Hepatocyte (in vitro differentiated cells): Measurements from ENCODE around the gene GABBR2. TPM values are rescaled to one million over a fixed set of nuclear protein-coding genes. Genes with fewer than 3 reads are reported as not detected.

Source experiments
- DNase-seq: peaks from one replicate; pipeline ENCODE4 v3.0.0-alpha.2; 2016; ENCODE audit warnings: low spot score
- H2AFZ ChIP-seq: fragments of 200-600 bp; sonication (generic); 2 replicates; pipeline ENCODE4 v1.6.0; 2016; ENCODE audit warnings: antibody characterized with exemption, mild to moderate bottlenecking
- H3K27ac ChIP-seq: fragments of 200-600 bp; sonication (generic); 2 replicates; pipeline ENCODE4 v1.5.1; 2016; ENCODE audit warnings: mild to moderate bottlenecking
- H3K27me3 ChIP-seq: fragments of 200-600 bp; sonication (generic); 2 replicates; pipeline ENCODE4 v1.6.1; 2016
- H3K36me3 ChIP-seq: fragments of 200-600 bp; sonication (generic); replicated peaks from 2 replicates; pipeline ENCODE4 v1.5.1; 2016; ENCODE audit warnings: low read depth; ENCODE audit not compliant: insufficient read depth
- H3K4me1 ChIP-seq: fragments of 200-600 bp; sonication (generic); 2 replicates; pipeline ENCODE4 v1.5.1; 2016; ENCODE audit warnings: mild to moderate bottlenecking, moderate library complexity; ENCODE audit not compliant: insufficient read depth
- H3K4me2 ChIP-seq: fragments of 200-600 bp; sonication (generic); 2 replicates; pipeline ENCODE4 v1.6.0; 2016
- H3K4me3 ChIP-seq: fragments of 200-600 bp; sonication (generic); 2 replicates; pipeline ENCODE4 v1.5.1; 2016; ENCODE audit warnings: mild to moderate bottlenecking
- H3K79me2 ChIP-seq: fragments of 200-600 bp; sonication (generic); 2 replicates; pipeline ENCODE4 v1.6.0; 2017; ENCODE audit warnings: mild to moderate bottlenecking
- H3K9me2 ChIP-seq: fragments of 200-600 bp; sonication (generic); replicated peaks from 2 replicates; pipeline ENCODE4 v1.6.0; 2017; ENCODE audit warnings: mild to moderate bottlenecking; ENCODE audit not compliant: insufficient read depth
- H3K9me3 ChIP-seq: fragments of 200-600 bp; sonication (generic); 2 replicates; pipeline ENCODE4 v1.5.1; 2016; ENCODE audit warnings: low read depth, mild to moderate bottlenecking
- H4K20me1 ChIP-seq: fragments of 200-600 bp; sonication (generic); 2 replicates; pipeline ENCODE4 v1.6.0; 2016; ENCODE audit warnings: mild to moderate bottlenecking; ENCODE audit not compliant: insufficient read depth, poor library complexity, severe bottlenecking
- CTCF ChIP-seq: fragments of 200-600 bp; sonication (generic); IDR thresholded peaks from 2 replicates; pipeline ENCODE4 v1.5.1; 2016; ENCODE audit warnings: antibody characterized with exemption, mild to moderate bottlenecking; ENCODE audit not compliant: poor library complexity
- EZH2 ChIP-seq: fragments of 200-600 bp; sonication (generic); IDR thresholded peaks from 2 replicates; pipeline ENCODE4 v1.6.1; 2016; ENCODE audit warnings: antibody characterized with exemption, mild to moderate bottlenecking, borderline replicate concordance
- EZH2phosphoT487 ChIP-seq: fragments of 200-600 bp; sonication (generic); IDR thresholded peaks from one replicate; pipeline ENCODE4 v1.6.1; 2018; ENCODE audit warnings: antibody characterized with exemption, mild to moderate bottlenecking, low read depth, moderate library complexity; ENCODE audit not compliant: unreplicated experiment, severe bottlenecking
- WGBS: methylation state at CpG from one replicate; pipeline ENCODE4 v1.1.6; 2016; ENCODE audit warnings: low lambda C conversion rate; ENCODE audit errors: missing lambda C conversion rate; 5-methylcytosine and 5-hydroxymethylcytosine counted together
- polyA plus RNA-seq: library from polyadenylated mRNA; unstranded; fragments of >200 nt; fragmentation: Nextera tagmentation; extraction: Ambion mirVana; gene quantifications from 2 replicates; pipeline ENCODE4 v1.2.1, GENCODE V29; 2016
- total RNA-seq: library from RNA; depleted of rRNA; stranded (reverse); fragments of >200 nt; gene quantifications from 2 replicates; pipeline ENCODE4 v1.2.3, GENCODE V29; 2014

The GABBR2 gene
- total and polyA plus RNA-seq, 2 experiments from 2014 or later: 0.20 to 0.28 TPM

- DNase-seq: no peak
- Histone ChIP-seq H3K4me1 (no peaks in the 10 kb centered on the region), H3K27ac (no peak overlapping the region), H4K20me1 (no peaks in the 10 kb centered on the region), H3K79me2 (no peaks in the 10 kb centered on the region), H3K4me3 (no peak overlapping the region), H3K36me3 (no peaks in the 10 kb centered on the region), H3K9me2 (no peaks in the 10 kb centered on the region), H3K4me2 (no peak overlapping the region), H3K27me3 (no peaks in the 10 kb centered on the region), H3K9me3 (no peaks in the 10 kb centered on the region), H2AFZ (no peak overlapping the region)
- WGBS: 91% methylated on average over 6 of the region's 6 CpGs
- TF ChIP-seq EZH2: no peak
- no peak for TF ChIP-seq CTCF
- no peak for TF ChIP-seq EZH2phosphoT487
Measured at GRCh38 chr9:98310752-98311392, 397.9 kb downstream of the GABBR2 start.

GRCh38 chr9:98306384-98307145 lies 402.2 kb downstream of the GABBR2 start:
- no peak overlapping the region for H3K4me2 ChIP-seq
- no peak for DNase-seq
- no peak overlapping the region for H3K27ac ChIP-seq
- TF ChIP-seq CTCF (no peak), EZH2phosphoT487 (no peak)
- H2AFZ ChIP-seq: no peak overlapping the region
- H3K9me3 ChIP-seq: no peaks in the 10 kb centered on the region
- H3K9me2 ChIP-seq: no peaks in the 10 kb centered on the region
- H3K36me3 ChIP-seq: no peaks in the 10 kb centered on the region
- H3K79me2 ChIP-seq: no peaks in the 10 kb centered on the region
- 76% methylated on average over 6 of the region's 7 CpGs for WGBS
- no peaks in the 10 kb centered on the region for H3K4me1 ChIP-seq
- H3K4me3 ChIP-seq: no peak overlapping the region
- no peaks in the 10 kb centered on the region for H4K20me1 ChIP-seq
- H3K27me3 ChIP-seq: no peaks in the 10 kb centered on the region

GRCh38 chr9:98304381-98304780 lies 404.4 kb downstream of the GABBR2 start:
- Histone ChIP-seq H3K4me3 (no peak overlapping the region), H3K27me3 (no peaks in the 10 kb centered on the region), H3K9me3 (no peaks in the 10 kb centered on the region), H3K4me2 (no peak overlapping the region), H3K4me1 (no peaks in the 10 kb centered on the region), H3K36me3 (no peaks in the 10 kb centered on the region), H4K20me1 (no peaks in the 10 kb centered on the region), H2AFZ (no peak overlapping the region), H3K79me2 (no peaks in the 10 kb centered on the region), H3K27ac (no peak overlapping the region), H3K9me2 (no peaks in the 10 kb centered on the region)
- TF ChIP-seq EZH2phosphoT487 (no peak), EZH2 (no peak), CTCF (no peak)
- 84% methylated on average over 4 of the region's 4 CpGs for WGBS
- no peak for DNase-seq
